ENCODE data around the gene TRMU. TPM values are rescaled to one million over a fixed set of nuclear protein-coding genes. Genes with fewer than 3 reads are reported as not detected.

Gene TRMU
- total and polyA plus RNA-seq, 2 of the 4 experiments (the other 2 are of a cell fraction): 19.0 to 36.4 TPM

GRCh38 chr22:46368871-46369715 is 33.6 kb downstream of the TRMU start:
- no peak for DNase-seq
- H2BK5ac ChIP-seq (ENCODE audit: low read depth, low read length, poor library complexity, severe bottlenecking): no peak overlapping the region
- 86% methylated on average over 10 of the region's 31 CpGs; no CpG with 5 or more reads in 1 of the 2 experiments for WGBS, 2 experiments (ENCODE audit: extremely low coverage in 2 of 2, insufficient read length in 1 of 2)
- H4K8ac ChIP-seq (ENCODE audit: low read depth in 2 of 2, low read length in 2 of 2): no peak overlapping the region
- in situ Hi-C loops (cut with MboI; ENCODE audit: low sequenced_read_pairs) (loop anchor here (5.0 kb wide), 1 partner anchor 173 kb away; no protein-coding TSS in a partner anchor), dilution Hi-C loops (cut with HindIII; ENCODE audit: low sequenced_read_pairs, unreplicated experiment) (no loop called here), intact Hi-C loops (cut with micrococcal nuclease) (no loop called here)
- no peak overlapping the region for H2BK15ac ChIP-seq (ENCODE audit: low read depth, low read length)
- POLR2A ChIA-PET (ENCODE audit: unreplicated experiment): no interaction called here
- H3K27me3 ChIP-seq (ENCODE audit: control insufficient read depth, insufficient read depth, low read length): peaks cover 15% of the 10 kb centered on the region; the same call in 1 of the 2 replicates
- H2BK20ac ChIP-seq (ENCODE audit: low read depth, low read length): no peak overlapping the region
- CTCF ChIA-PET: interaction anchor here (0.6 to 1.8 kb wide), 3 partner anchors 21 to 179 kb away, joined by 3 to 10 read pairs (median 6); no protein-coding TSS in a partner anchor
- no peaks in the 10 kb centered on the region for H3K9me3 ChIP-seq (ENCODE audit: control insufficient read depth, insufficient read depth, low read length)
- no peak overlapping the region for H3K18ac ChIP-seq (ENCODE audit: low read depth, low read length)
- H3K9ac ChIP-seq (ENCODE audit: low read depth, low read length): no peak overlapping the region
- no peak overlapping the region for H3K14ac ChIP-seq (replicated peaks; ENCODE audit: low read depth, low read length)
- no peak overlapping the region for H2AK5ac ChIP-seq (ENCODE audit: low read depth, low read length)
- BruUV-seq (replicated peaks): no TSS peak
- no peak overlapping the region for H3K56ac ChIP-seq (ENCODE audit: extremely low read depth, insufficient read depth, low read length)
- H3K27ac ChIP-seq (ENCODE audit: insufficient read depth, low read length): no peak overlapping the region
- H4K5ac ChIP-seq (ENCODE audit: low read depth, low read length): no peak overlapping the region
- H3K4ac ChIP-seq (ENCODE audit: low read depth, low read length): no peak overlapping the region
- H3K23ac ChIP-seq (ENCODE audit: low read depth, low read length): no peak overlapping the region
- H4K91ac ChIP-seq (ENCODE audit: insufficient read depth, low read depth, low read length): no peak overlapping the region
- H2AFZ ChIP-seq (replicated peaks; ENCODE audit: low read length, poor library complexity): no peak overlapping the region
- H2BK120ac ChIP-seq (ENCODE audit: low read depth, low read length): no peak overlapping the region
- no peaks in the 10 kb centered on the region for H3K79me1 ChIP-seq (ENCODE audit: low read depth in 1 of 2, low read length in 2 of 2)
- no peaks in the 10 kb centered on the region for H3K4me1 ChIP-seq (ENCODE audit: control insufficient read depth, insufficient read depth, low read length)
- no peaks in the 10 kb centered on the region for H4K20me1 ChIP-seq (ENCODE audit: insufficient read depth, low read length)
- no peak overlapping the region for H3K4me3 ChIP-seq (ENCODE audit: insufficient read depth, low read depth, low read length)
- no peak for ATAC-seq (ENCODE audit: low read depth)
- no peak overlapping the region for H2AK9ac ChIP-seq (replicated peaks; ENCODE audit: low read depth, low read length, poor library complexity)
- H3K36me3 ChIP-seq (ENCODE audit: control insufficient read depth, insufficient read depth, low read length): no peaks in the 10 kb centered on the region
- no peak overlapping the region for H3K4me2 ChIP-seq (ENCODE audit: low read depth, low read length)
- TF ChIP-seq BHLHE40 (IDR thresholded peaks at IDR 0.05; ENCODE audit: low read depth, low read length) (no peak), MXI1 (IDR thresholded peaks at IDR 0.05; ENCODE audit: borderline replicate concordance, low read depth, low read length) (no peak), MAZ (IDR thresholded peaks at IDR 0.05; ENCODE audit: borderline replicate concordance, low read depth, low read length) (no peak), SMC3 (IDR thresholded peaks at IDR 0.05; ENCODE audit: low read depth, low read length) (no peak), POLR2A (IDR thresholded peaks at IDR 0.05; ENCODE audit: low read depth, low read length) (no peak), FOS (IDR thresholded peaks at IDR 0.05; ENCODE audit: low read depth, low read length) (no peak), RFX5 (IDR thresholded peaks at IDR 0.05; ENCODE audit: low read depth, low read length) (no peak), CEBPB (IDR thresholded peaks at IDR 0.05; ENCODE audit: low read depth, low read length) (no peak), USF2 (IDR thresholded peaks at IDR 0.05; ENCODE audit: low read depth, low read length) (no peak)
- H3K9me1 ChIP-seq (ENCODE audit: insufficient read depth, low read length): no peaks in the 10 kb centered on the region; the same call in 1 of the 2 replicates
